AG04449 (cell line): ENCODE data around the gene NUDT21.
A peak's percentile ranks its signal among the peaks of the same experiment; 100 is the strongest.

Source experiments
- CTCF ChIA-PET: fragments of 350-600 bp; formaldehyde crosslinking; extraction: SDS; loops from one replicate; lab custom pipeline; 2021; ENCODE audit warnings: antibody characterized with exemption; lab: Yijun Ruan, JAX
- POLR2A ChIA-PET: fragments of 400-600, 350-600 bp; formaldehyde crosslinking; extraction: SDS; loops from one replicate; lab custom pipeline; 2020; ENCODE audit warnings: antibody characterized with exemption, inconsistent platforms; lab: Yijun Ruan, JAX
- DNase-seq: peaks from one replicate; pipeline ENCODE4 v3.0.0-alpha.2; 2010; ENCODE audit warnings: low read depth, low spot score
- H3K4me3 ChIP-seq: 2 replicates; pipeline ENCODE4 v1.5.1; 2011; ENCODE audit warnings: low read depth, mild to moderate bottlenecking, control low read depth, low read length
- CTCF ChIP-seq: IDR thresholded peaks from one replicate; pipeline ENCODE4 v1.5.1; 2011; ENCODE audit warnings: mild to moderate bottlenecking, moderate library complexity, low read length, control low read depth, inconsistent platforms; ENCODE audit not compliant: insufficient read depth; ENCODE audit errors: missing control alignments

Gene NUDT21

GRCh38 chr16:56423584-56424403 lies 27.3 kb downstream of the NUDT21 start:
- ChIA-PET POLR2A (no interaction called here), CTCF (interaction anchor here (0.6 to 1.6 kb wide), 4 partner anchors 8 to 67 kb away, joined by 3 to 4 read pairs (median 3); no protein-coding TSS in a partner anchor)
- DNase-seq = no peak
- H3K4me3 ChIP-seq = peak overlapping the region; percentile 73
- no peak for TF ChIP-seq CTCF

GRCh38 chr16:56422896-56423441 lies 28.2 kb downstream of the NUDT21 start:
- H3K4me3 ChIP-seq = no peak overlapping the region; the same call in none of the 2 replicates
- POLR2A ChIA-PET = no interaction called here
- CTCF ChIA-PET = interaction anchor here (1.3 kb wide), 1 partner anchor 66 kb away, joined by 4 read pairs; no protein-coding TSS in a partner anchor
- TF ChIP-seq CTCF = no peak
- DNase-seq = no peak

- no peak for DNase-seq
- POLR2A ChIA-PET = interaction anchor here (0.6 kb wide), 1 partner anchor 302 kb away, joined by 3 read pairs; no protein-coding TSS in a partner anchor
- H3K4me3 ChIP-seq = no peak overlapping the region
- TF ChIP-seq CTCF = no peak
- CTCF ChIA-PET = interaction anchor here (1.3 kb wide), 1 partner anchor 66 kb away, joined by 4 read pairs; no protein-coding TSS in a partner anchor
Measured at GRCh38 chr16:56421976-56422669, 29.0 kb downstream of the NUDT21 start.

GRCh38 chr16:56421313-56421712 lies 29.8 kb downstream of the NUDT21 start:
- TF ChIP-seq CTCF = no peak
- DNase-seq = no peak
- POLR2A ChIA-PET = interaction anchor here (0.6 kb wide), 1 partner anchor 303 kb away, joined by 3 read pairs; no protein-coding TSS in a partner anchor
- CTCF ChIA-PET = no interaction called here
- no peak overlapping the region for H3K4me3 ChIP-seq

GRCh38 chr16:56420613-56421012 lies 30.5 kb downstream of the NUDT21 start:
- ChIA-PET POLR2A (no interaction called here), CTCF (no interaction called here)
- DNase-seq = no peak
- TF ChIP-seq CTCF = no peak
- H3K4me3 ChIP-seq = no peak overlapping the region
